K562 (cell line): ENCODE measurements around the gene BCAN. TPM values are rescaled to one million over a fixed set of nuclear protein-coding genes. Genes with fewer than 3 reads are reported as not detected.
A peak's percentile ranks its signal among the peaks of the same experiment; 100 is the strongest.

Experiments
- CBFB ChIP-seq: sonication (generic); formaldehyde crosslinking; IDR thresholded peaks from 2 replicates; pipeline ENCODE4 v1.4.0; 2020; ENCODE audit warnings: mild to moderate bottlenecking, missing genetic modification reagents
- DPF2 ChIP-seq: fragments of 450-650 bp; IDR thresholded peaks from 2 replicates; pipeline ENCODE4 v1.6.1; 2016
- HNRNPUL1 ChIP-seq: fragments of 200-400 bp; formaldehyde crosslinking; IDR thresholded peaks from 2 replicates; pipeline ENCODE4 v1.6.1; 2017; ENCODE audit warnings: low read length
- HOXB6 ChIP-seq: fragments of 250-450 bp; sonication (Bioruptor Pico); IDR thresholded peaks from 2 replicates; pipeline ENCODE4 v1.5.1; 2022; ENCODE audit warnings: mild to moderate bottlenecking, borderline replicate concordance
- LARP7 ChIP-seq: fragments of 450-650 bp; IDR thresholded peaks from 2 replicates; pipeline ENCODE4 v1.6.1; 2016
- MCM3 ChIP-seq: fragments of 450-650 bp; IDR thresholded peaks from 2 replicates; pipeline ENCODE4 v1.6.1; 2016
- MLLT1 ChIP-seq, 2 experiments: fragments of 450-650 bp; IDR thresholded peaks; 2 replicates each; pipeline ENCODE4 v1.6.1; 2016
- MLX ChIP-seq, 2 experiments: fragments of 450-650 bp in 1 of 2; sonication (generic) in 1 of 2; formaldehyde crosslinking; conservative IDR thresholded peaks; 2 replicates each; pipeline versions ENCODE4 v1.4.0 to v1.8.1; 2020 to 2022; ENCODE audit warnings: mild to moderate bottlenecking in 1 of 2, missing genetic modification reagents in 1 of 2
- PHF8 ChIP-seq: fragments of 200-600 bp; sonication (generic); IDR thresholded peaks from 2 replicates; pipeline ENCODE4 v1.6.1; 2012; ENCODE audit warnings: mixed run types, mild to moderate bottlenecking, inconsistent platforms, low read length, moderate library complexity, borderline replicate concordance
- POLR2G ChIP-seq: fragments of 200-400 bp; formaldehyde crosslinking; IDR thresholded peaks from 2 replicates; pipeline ENCODE4 v1.6.1; 2017; ENCODE audit warnings: low read depth, mild to moderate bottlenecking, antibody characterized with exemption, low read length, moderate library complexity
- POU5F1 ChIP-seq: fragments of 150-350 bp; IDR thresholded peaks from 2 replicates; pipeline ENCODE4 v1.6.1; 2014; ENCODE audit warnings: borderline replicate concordance, low read length, low read depth, mild to moderate bottlenecking; ENCODE audit not compliant: partially characterized antibody
- PRDM10 ChIP-seq: fragments of 450-650 bp; IDR thresholded peaks from 2 replicates; pipeline ENCODE4 v1.6.1; 2018; ENCODE audit not compliant: partially characterized antibody
- RAD21 ChIP-seq, 2 experiments: fragments of 250-450 bp in 1 of 2; fragments of 450-650 bp in 1 of 2; sonication (Bioruptor Pico) in 1 of 2; formaldehyde crosslinking in 1 of 2; IDR thresholded peaks in 1 of 2; conservative IDR thresholded peaks in 1 of 2; 2 replicates each; pipeline versions ENCODE4 v1.4.0 to v1.8.0; 2020 to 2022; ENCODE audit warnings: mild to moderate bottlenecking in 2 of 2, moderate library complexity in 1 of 2
- TAF7 ChIP-seq: fragments of 450-650 bp; IDR thresholded peaks from 2 replicates; pipeline ENCODE4 v1.6.1; 2016; ENCODE audit warnings: missing genetic modification characterization, missing compliant biosample characterization
- TEAD4 ChIP-seq, 2 experiments: sonication (generic) in 1 of 2; formaldehyde crosslinking in 1 of 2; IDR thresholded peaks; 2 replicates each; pipeline versions ENCODE4 v1.6.1 to v1.8.0; 2012 to 2022; ENCODE audit warnings: borderline replicate concordance in 1 of 2, inconsistent platforms in 1 of 2, low read length in 1 of 2, mild to moderate bottlenecking in 1 of 2, missing genetic modification reagents in 1 of 2
- TOE1 ChIP-seq, 2 experiments: fragments of 450-650 bp in 1 of 2; sonication (generic) in 1 of 2; formaldehyde crosslinking in 1 of 2; IDR thresholded peaks; 2 replicates each; pipeline versions ENCODE4 v1.7.1 to v1.8.0; 2016 to 2022; ENCODE audit warnings: borderline replicate concordance in 2 of 2, mild to moderate bottlenecking in 2 of 2, antibody characterized with exemption in 1 of 2, inconsistent platforms in 1 of 2, low read depth in 1 of 2, missing genetic modification reagents in 1 of 2, moderate library complexity in 1 of 2
- ZNF766 ChIP-seq: fragments of 200-800 bp; sonication (Bioruptor generic); conservative IDR thresholded peaks from 2 replicates; pipeline ENCODE4 v1.6.1; 2016; ENCODE audit warnings: missing genetic modification characterization, missing compliant biosample characterization
- polyA plus RNA-seq, 8 experiments: library from polyadenylated mRNA; depleted of rRNA in 4 of 8; stranded (reverse) in 5 of 8; unstranded in 3 of 8; fragments of >200 nt; fragmentation: Nextera tagmentation in 2 of 8; fragmentation: Illumina TruSeq in 1 of 8; extraction: Ambion mirVana in 2 of 8; extraction: Trizol in 1 of 8; gene quantifications; 2 replicates each; pipeline versions ENCODE4 v1.2.1 to v1.2.3, GENCODE V29; 2011 to 2014; ENCODE audit warnings: inconsistent platforms in 1 of 8, missing spikeins in 1 of 8
- total RNA-seq, 7 experiments: library from RNA; depleted of rRNA in 6 of 7; stranded (reverse); fragments of >200 nt in 6 of 7; fragmentation: Illumina TruSeq in 2 of 7; extraction: Trizol in 2 of 7; gene quantifications; 2 replicates each; pipeline versions ENCODE4 v1.2.1 to v1.2.3, GENCODE V29; 2011 to 2021; ENCODE audit warnings: low replicate concordance in 1 of 7
- TF ChIP-seq, protein P1 (sequence below): IDR thresholded peaks from 2 replicates; pipeline ENCODE4 v1.6.1; 2016; ENCODE audit warnings: missing genetic modification characterization, missing compliant biosample characterization

BCAN gene
- total and polyA plus RNA-seq, 9 of the 15 experiments (the other 6 are each of a cell fraction or from before 2014, with no cell fraction given), result 0.04 to 0.33 (median 0.14) TPM; not detected in 5

DNA sequence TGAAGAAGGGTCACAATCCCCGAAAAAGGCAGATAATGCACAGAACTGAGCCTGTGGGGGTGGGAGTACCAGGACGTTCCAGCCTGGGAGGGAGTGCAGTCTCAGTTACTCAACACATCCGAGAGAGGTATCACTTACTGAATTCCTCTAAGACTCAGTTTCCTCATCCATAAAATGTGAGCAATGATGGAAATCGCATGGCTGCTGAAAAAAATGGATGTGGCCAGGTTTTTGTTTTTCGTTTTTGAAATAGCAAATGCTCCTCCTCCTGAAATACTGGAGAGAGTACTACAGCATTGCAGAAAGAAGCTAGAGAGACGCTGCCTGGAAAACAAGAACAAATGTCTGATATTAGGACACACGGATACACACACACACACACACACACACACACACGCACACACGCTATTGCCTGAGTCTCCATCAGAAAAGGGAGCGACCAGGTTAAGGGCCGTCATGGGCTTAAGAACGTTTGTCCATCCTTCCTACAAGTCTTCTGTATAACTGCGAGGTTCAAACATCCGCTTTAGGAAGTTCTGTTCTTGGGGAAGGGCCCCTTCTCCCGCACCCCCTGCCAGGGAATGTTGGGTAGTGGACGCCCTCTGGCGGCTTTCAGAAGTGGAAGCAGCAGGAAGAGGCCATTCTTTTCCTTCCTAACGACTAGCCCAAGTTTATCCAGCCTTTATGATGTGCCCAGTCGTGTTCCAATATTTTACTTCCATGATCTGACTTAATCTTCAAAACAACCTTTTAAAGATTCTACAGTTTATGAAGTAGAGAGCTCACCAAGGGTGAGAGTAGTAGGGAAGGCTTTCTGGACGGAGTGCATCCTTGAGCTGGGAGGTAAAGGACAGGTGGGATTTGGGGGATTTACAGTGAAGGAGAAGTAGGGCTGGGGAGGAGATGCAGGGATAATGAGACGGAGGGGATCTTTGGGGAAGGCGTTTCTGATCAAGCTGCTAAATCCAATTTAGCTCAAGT, 36.0 kb downstream of the BCAN start (continued):
- TF ChIP-seq RAD21 (CRISPR knock-in tag; conservative IDR thresholded peaks at IDR 0.05 in 1 of 2, IDR thresholded peaks at IDR 0.05 in 1 of 2) (peak; percentile 99), HOXB6 (CRISPR knock-in tag) (no peak), MLX (CRISPR knock-in tag; conservative IDR thresholded peaks at IDR 0.05) (no peak), PRDM10 (no peak), MCM3 (no peak), LARP7 (0 out of 2 replicates have a peak, but pooled peaks have one; percentile 26), MLLT1 (IDR thresholded peaks at IDR 0.05) (no peak), ZNF766 (CRISPR knock-in tag) (no peak), PHF8 (no peak), POU5F1 (no peak), TAF7 (tag) (no peak), TOE1 (IDR thresholded peaks at IDR 0.05; ENCODE audit: borderline replicate concordance) (peak; percentile 20; the same call in 1 of the 2 replicates), TOE1 (CRISPR knock-in tag; IDR thresholded peaks at IDR 0.05; ENCODE audit: borderline replicate concordance, low read depth) (no peak), TEAD4 (IDR thresholded peaks at IDR 0.05; ENCODE audit: low read length) (peak; percentile 30; the same call in 1 of the 2 replicates), TEAD4 (CRISPR knock-in tag; IDR thresholded peaks at IDR 0.05; ENCODE audit: borderline replicate concordance) (no peak), DPF2 (0 out of 2 replicates have a peak, but pooled peaks have one; percentile 6), CBFB (no peak), POLR2G (no peak), HNRNPUL1 (no peak)
- TF ChIP-seq, protein P1, sequence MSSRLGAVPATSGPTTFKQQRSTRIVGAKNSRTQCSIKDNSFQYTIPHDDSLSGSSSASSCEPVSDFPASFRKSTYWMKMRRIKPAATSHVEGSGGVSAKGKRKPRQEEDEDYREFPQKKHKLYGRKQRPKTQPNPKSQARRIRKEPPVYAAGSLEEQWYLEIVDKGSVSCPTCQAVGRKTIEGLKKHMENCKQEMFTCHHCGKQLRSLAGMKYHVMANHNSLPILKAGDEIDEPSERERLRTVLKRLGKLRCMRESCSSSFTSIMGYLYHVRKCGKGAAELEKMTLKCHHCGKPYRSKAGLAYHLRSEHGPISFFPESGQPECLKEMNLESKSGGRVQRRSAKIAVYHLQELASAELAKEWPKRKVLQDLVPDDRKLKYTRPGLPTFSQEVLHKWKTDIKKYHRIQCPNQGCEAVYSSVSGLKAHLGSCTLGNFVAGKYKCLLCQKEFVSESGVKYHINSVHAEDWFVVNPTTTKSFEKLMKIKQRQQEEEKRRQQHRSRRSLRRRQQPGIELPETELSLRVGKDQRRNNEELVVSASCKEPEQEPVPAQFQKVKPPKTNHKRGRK, result 0 out of 2 replicates have a peak, but pooled peaks have one; percentile 23
